T-helper 2 cell (primary cell): ENCODE measurements around the gene DHX34.
"Not testable (repeated sequence)": the region's sequence is repeated elsewhere in the genome, so short reads cannot be mapped to it uniquely, and the experiment has no call there.

Source experiments
- DNase-seq, 5 experiments: peaks; one replicate each; pipeline versions ENCODE4 v3.0.0 to v3.0.0-alpha.2; 2012 to 2022

Gene DHX34

GRCh38 chr19:47365455-47365854 lies 16.3 kb downstream of the DHX34 start:
- DNase-seq: not testable (repeated sequence)

GRCh38 chr19:47370045-47370611 lies 21.0 kb downstream of the DHX34 start:
- no peak for DNase-seq

GRCh38 chr19:47371261-47371660 lies 22.1 kb downstream of the DHX34 start:
- DNase-seq: no peak

- no peak for DNase-seq
Observed at GRCh38 chr19:47372603-47373002, 23.5 kb downstream of the DHX34 start.

GRCh38 chr19:47373246-47374240 lies 24.4 kb downstream of the DHX34 start:
- no peak for DNase-seq

- no peak for DNase-seq
Observed at GRCh38 chr19:47374876-47375693, 26.0 kb downstream of the DHX34 start.

GRCh38 chr19:47375694-47376588 lies 26.8 kb downstream of the DHX34 start:
- no peak for DNase-seq

GRCh38 chr19:47376589-47377144 lies 27.6 kb downstream of the DHX34 start:
- DNase-seq: no peak

- no peak for DNase-seq
Observed at GRCh38 chr19:47377208-47377701, 28.1 kb downstream of the DHX34 start.

- no peak for DNase-seq
Observed at GRCh38 chr19:47377801-47378200, 28.7 kb downstream of the DHX34 start.

GRCh38 chr19:47378246-47378645 lies 29.1 kb downstream of the DHX34 start:
- no peak for DNase-seq

- no peak for DNase-seq
Observed at GRCh38 chr19:47379381-47379938, 30.3 kb downstream of the DHX34 start.

GRCh38 chr19:47380559-47380958 lies 31.4 kb downstream of the DHX34 start:
- no peak for DNase-seq

- no peak for DNase-seq
Observed at GRCh38 chr19:47381121-47381520, 32.0 kb downstream of the DHX34 start.

GRCh38 chr19:47381653-47382279 lies 32.7 kb downstream of the DHX34 start:
- peak in 2 of 5 experiments; percentile 29 to 56 for DNase-seq

GRCh38 chr19:47383890-47384289 lies 34.8 kb downstream of the DHX34 start:
- DNase-seq: not testable (repeated sequence)

- DNase-seq: not testable (repeated sequence)
Observed at GRCh38 chr19:47384533-47384932, 35.4 kb downstream of the DHX34 start.

GRCh38 chr19:47386582-47386981 lies 37.5 kb downstream of the DHX34 start:
- DNase-seq: not testable (repeated sequence)

GRCh38 chr19:47387623-47388022 lies 38.5 kb downstream of the DHX34 start:
- DNase-seq: not testable (repeated sequence)

GRCh38 chr19:47388721-47389120 lies 39.6 kb downstream of the DHX34 start:
- DNase-seq: peak in 1 of 5 experiments; percentile 32

GRCh38 chr19:47389150-47389556 lies 40.0 kb downstream of the DHX34 start:
- DNase-seq: no peak
